ENCODE results near the gene ATP8B2.
"Not testable (repeated sequence)": the region's sequence is repeated elsewhere in the genome, so short reads cannot be mapped to it uniquely, and the experiment has no call there.

ATP8B2 gene, protein sequence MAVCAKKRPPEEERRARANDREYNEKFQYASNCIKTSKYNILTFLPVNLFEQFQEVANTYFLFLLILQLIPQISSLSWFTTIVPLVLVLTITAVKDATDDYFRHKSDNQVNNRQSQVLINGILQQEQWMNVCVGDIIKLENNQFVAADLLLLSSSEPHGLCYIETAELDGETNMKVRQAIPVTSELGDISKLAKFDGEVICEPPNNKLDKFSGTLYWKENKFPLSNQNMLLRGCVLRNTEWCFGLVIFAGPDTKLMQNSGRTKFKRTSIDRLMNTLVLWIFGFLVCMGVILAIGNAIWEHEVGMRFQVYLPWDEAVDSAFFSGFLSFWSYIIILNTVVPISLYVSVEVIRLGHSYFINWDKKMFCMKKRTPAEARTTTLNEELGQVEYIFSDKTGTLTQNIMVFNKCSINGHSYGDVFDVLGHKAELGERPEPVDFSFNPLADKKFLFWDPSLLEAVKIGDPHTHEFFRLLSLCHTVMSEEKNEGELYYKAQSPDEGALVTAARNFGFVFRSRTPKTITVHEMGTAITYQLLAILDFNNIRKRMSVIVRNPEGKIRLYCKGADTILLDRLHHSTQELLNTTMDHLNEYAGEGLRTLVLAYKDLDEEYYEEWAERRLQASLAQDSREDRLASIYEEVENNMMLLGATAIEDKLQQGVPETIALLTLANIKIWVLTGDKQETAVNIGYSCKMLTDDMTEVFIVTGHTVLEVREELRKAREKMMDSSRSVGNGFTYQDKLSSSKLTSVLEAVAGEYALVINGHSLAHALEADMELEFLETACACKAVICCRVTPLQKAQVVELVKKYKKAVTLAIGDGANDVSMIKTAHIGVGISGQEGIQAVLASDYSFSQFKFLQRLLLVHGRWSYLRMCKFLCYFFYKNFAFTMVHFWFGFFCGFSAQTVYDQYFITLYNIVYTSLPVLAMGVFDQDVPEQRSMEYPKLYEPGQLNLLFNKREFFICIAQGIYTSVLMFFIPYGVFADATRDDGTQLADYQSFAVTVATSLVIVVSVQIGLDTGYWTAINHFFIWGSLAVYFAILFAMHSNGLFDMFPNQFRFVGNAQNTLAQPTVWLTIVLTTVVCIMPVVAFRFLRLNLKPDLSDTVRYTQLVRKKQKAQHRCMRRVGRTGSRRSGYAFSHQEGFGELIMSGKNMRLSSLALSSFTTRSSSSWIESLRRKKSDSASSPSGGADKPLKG

DNA sequence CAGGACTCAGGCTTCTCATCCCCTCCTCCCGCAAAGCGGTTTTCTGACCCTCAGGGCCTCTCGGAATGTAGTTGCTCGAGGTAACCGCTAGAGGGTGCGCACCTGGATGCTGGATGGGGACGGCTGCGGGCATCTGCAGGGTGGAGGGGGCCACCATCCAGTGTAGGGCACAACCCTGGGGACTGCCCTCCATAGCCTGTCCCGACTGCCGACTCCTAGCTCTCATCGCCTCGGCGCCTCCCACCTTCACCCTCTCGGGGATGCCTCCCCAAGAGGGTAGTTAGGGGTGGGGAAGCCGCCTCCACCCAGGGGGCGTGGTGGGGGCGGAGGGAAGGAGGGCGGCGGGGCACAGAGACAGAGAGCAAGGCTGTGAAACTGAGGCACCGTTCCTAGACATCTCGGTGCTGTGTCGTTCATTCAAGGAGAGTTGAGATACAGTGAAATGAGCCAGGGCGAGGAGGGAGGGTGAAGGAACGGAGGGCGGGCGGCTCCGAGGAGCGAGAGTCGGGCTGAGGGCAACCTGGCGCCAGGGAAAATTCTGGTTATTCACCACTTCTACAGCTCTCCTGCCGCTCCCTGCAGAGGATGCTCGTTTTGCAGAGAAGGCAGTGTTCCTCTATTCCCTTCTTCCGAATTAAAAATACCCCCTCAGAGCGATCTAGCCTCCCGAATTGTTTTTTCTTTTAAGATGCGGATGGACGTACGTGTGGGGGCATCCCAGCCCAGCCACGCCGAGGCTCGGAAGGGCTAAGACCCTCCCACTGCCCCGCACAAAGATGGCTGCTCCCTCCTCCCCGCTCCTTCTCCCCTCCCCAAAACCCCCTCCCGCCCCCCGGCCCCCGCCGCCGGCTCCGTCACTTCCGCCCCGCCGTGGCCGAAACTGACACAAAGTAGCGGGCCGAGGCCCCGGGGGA, at the start of gene ATP8B2:
Gene ATP8B2 (plus strand): TSS at position 857 of the 914 bp plus-strand sequence. CDS start 2,617 bp downstream, outside the sequence.
- peak; percentile 73 to 75 for DNase-seq (ENCODE audit: low read depth in 2 of 2)

DNA sequence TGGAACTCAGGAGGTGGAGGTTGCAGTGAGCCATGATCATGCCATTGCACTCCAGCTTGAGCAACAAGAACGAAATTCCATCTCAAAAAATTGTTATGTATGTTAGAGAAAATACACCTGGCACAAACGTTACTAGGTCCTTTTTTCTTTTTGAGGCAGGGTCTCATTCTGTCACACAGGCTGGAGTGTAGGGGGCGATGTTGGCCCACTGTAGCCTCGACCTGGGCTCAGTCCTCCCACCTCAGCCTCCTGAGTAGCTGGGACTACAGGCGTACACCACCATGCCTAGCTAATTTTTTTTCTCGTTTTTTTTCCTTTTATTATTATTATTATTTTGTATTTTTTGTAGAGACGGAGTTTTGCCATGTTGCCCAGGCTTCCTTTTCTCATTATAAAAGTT, 48.5 kb upstream of the ATP8B2 start:
- DNase-seq (ENCODE audit: low read depth in 2 of 2): peak in 1 of 2 donors; percentile 27

DNA sequence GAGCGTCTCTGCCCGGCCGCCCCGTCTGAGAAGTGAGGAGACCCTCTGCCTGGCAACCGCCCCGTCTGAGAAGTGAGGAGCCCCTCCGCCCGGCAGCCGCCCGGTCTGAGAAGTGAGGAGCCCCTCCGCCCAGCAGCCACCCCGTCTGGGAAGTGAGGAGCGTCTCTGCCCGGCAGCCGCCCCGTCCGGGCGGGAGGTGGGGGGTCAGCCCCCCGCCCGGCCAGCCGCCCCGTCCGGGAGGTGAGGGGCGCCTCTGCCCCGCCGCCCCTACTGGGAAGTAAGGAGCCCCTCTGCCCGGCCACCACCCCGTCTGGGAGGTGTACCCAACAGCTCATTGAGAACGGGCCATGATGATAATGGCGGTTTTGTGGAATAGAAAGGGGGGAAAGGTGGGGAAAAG, 37.7 kb upstream of the ATP8B2 start:
- DNase-seq (ENCODE audit: low read depth in 2 of 2): not testable (repeated sequence)

DNA sequence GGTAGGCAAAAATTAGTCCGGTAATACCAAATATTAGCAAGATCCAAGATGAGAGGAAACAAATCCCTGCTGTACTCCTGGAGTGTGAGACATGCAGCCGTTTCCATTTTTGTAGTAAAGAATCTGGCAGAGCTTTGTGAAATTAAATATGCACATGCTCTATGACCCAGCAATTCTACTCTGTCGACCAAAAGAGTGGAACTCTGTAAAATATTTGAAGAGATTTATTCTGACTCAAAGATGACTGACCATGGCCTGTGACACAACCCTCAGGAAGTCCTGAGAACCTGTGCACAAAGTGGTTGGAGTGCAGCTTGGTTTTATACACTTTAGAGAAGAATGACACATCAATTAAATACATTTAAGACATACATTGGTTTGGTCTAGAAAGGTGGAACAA, 36.7 kb upstream of the ATP8B2 start:
- DNase-seq (ENCODE audit: low read depth in 2 of 2): no peak

DNA sequence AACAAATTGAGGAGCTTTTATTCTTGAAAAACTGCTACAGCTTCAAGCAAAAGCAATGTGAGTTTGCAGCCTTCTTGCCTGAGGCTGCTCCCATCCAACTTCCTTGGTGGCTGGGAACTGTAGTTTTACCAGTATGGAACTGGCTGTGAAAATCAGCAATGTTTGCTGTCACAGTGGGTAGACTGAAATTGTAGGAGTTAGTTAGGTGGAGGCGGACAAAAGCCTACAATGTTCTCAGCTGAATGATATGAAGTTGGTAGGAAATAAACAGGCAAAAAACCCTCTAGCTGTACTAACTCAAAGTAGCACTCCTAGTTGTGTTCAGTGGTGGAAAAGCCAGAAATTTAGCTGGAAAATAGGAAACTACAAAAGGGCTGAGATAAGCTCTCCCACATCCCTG, 34.4 kb upstream of the ATP8B2 start:
- DNase-seq (ENCODE audit: low read depth in 2 of 2): no peak

DNA sequence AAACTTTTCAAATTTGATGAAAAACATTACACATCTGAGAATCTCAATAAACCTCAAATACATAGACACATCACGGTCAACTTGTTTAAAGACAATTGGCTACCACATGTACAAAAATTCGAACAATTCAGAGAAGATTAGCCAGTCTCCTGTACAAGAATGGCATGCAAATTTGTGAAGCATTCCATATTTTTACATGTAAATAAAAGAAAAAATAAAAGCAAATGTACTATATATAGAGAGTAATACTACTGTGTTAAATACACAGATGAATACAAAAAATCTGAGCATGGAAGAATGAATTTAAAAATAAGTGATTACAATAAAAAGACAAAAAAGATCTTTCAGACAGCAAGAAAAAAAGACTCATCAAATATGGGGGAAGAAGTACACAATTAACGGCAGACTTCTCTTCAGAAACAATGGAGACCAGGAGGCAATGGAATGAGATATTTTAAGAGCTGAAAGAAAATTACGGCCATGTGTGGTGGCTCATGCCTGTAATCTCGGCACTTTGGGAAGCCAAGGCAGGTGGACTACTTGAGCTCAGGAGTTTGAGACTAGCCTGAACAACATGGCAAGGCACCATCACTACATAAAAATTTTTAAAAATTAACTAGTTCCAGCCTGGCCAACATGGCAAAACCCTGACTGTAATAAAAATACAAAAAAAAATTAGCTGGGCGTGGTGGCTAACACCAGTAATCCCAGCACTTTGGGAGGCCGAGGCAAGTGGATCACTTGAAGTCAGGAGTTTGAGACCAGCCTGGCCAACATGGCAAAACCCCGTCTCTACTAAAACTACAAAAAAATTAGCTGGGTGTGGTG, 29.7 kb upstream of the ATP8B2 start:
- no peak for DNase-seq (ENCODE audit: low read depth in 2 of 2)

DNA sequence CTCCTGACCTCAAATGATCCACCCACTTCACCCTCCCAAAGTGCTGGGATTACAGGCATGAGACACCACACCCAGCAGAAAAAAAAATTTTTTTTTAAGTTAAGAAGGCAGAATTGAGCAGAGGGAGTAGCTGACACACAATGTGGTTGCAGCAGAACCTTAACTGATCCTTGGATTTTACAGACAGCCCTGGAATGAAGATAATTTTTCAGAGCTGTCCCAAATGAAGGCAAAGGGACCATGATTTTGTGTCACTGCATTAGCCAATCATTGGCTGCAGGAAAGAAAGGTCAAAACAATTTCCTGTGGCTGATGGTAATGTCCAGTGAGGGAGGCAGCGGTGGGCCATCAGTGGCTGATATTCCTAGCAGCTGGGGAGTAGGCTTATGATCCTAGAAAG, 23.7 kb upstream of the ATP8B2 start:
- DNase-seq (ENCODE audit: low read depth in 2 of 2): no peak

DNA sequence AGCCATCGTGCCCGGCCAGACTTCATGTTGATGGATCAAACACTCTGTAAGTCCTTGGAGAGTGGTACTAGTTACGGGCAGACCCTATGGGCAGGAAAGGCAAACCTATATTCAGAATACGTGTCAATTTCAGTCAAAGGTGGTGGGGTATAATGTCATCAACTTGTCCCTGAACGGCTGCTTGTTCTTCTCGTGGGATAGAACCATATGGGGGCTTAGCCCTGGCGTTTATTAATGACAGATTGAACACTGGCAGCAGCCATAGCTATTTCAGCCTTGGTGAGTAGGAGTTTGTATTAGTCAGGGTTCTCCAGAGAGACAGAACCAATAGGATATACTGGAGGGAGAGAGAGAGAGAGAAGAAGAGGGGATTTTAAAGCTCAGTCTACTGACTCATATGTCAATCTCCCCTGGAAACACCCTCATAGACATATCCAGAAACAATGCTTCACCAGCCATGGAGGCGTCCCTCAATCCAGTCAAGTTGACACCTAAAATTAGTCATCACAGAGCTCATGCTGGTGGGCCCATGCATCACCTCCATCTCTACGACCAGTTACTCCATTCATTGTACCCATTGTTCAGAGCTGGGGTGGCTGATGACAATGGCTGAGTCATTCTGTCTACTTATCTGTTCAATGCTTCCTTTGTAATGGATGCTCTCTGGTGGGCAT, 20.5 kb upstream of the ATP8B2 start:
- peak; percentile 47 to 67 for DNase-seq (ENCODE audit: low read depth in 2 of 2)

DNA sequence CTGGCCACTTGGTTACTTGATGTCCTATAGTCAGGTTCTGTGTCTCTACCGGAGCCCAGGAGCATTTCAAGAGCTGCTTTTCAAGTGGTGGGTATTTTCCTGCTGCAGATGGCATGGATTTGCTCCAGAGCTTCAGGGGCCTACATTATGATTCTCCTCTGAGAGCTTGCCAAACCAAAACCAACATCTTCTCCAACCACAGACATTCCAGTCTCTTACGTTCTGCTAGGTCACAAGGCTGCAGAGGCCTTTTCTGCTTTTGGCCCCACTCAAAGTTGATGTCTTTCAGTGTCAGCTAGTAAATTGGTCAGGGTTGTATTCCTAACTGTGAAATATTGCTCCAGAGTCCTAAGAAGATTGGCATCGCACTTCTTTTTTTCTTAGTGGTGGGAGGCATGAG, 19.2 kb upstream of the ATP8B2 start:
- DNase-seq (ENCODE audit: low read depth in 2 of 2): no peak

DNA sequence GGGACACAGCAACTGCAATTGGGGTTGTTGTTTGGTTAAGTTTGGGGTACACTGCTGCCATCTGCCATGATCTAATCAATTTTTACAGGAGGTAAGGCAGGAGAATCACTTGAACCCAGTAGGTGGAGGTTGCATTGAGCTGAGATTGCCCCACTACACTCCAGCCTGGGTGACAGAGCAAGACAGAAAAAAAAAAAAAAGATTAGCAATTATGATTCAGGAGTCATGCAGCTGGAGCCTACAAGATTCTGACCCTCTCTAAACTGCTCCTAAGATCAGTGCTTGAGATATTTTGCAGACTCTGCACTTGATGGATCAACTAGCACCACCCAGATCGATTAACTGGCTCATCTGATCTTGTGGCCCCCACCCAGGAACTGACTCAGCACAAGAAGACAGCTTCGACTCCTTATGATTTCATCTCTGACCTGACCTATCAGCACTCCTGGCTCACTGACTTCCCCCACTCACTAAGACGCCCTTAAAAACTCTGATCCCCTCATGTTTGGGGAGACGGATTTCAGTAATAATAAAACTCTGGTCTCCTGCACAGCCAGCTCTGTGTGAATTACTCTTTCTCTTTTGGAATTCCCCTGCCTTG, 17.6 kb upstream of the ATP8B2 start:
- not testable (repeated sequence) for DNase-seq (ENCODE audit: low read depth in 2 of 2)

DNA sequence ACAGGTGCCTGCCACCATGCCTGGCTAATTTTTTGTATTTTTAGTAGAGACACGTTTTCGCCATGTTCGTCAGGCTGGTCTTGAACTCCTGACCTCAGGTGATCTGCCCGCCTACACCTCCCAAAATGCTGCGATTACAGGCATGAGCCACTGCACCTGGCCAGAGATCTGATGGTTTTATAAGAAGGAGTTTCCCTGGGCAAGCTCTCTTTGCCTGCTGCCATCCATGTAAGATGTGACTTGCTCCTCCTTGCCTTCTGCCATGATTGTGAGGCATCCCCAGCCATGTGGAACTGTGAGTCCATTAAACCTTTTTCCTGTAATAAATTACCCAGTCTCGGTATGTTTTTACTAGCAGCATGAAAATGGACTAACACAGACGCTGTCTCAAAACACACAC, 16.2 kb upstream of the ATP8B2 start:
- not testable (repeated sequence) for DNase-seq (ENCODE audit: low read depth in 2 of 2)

DNA sequence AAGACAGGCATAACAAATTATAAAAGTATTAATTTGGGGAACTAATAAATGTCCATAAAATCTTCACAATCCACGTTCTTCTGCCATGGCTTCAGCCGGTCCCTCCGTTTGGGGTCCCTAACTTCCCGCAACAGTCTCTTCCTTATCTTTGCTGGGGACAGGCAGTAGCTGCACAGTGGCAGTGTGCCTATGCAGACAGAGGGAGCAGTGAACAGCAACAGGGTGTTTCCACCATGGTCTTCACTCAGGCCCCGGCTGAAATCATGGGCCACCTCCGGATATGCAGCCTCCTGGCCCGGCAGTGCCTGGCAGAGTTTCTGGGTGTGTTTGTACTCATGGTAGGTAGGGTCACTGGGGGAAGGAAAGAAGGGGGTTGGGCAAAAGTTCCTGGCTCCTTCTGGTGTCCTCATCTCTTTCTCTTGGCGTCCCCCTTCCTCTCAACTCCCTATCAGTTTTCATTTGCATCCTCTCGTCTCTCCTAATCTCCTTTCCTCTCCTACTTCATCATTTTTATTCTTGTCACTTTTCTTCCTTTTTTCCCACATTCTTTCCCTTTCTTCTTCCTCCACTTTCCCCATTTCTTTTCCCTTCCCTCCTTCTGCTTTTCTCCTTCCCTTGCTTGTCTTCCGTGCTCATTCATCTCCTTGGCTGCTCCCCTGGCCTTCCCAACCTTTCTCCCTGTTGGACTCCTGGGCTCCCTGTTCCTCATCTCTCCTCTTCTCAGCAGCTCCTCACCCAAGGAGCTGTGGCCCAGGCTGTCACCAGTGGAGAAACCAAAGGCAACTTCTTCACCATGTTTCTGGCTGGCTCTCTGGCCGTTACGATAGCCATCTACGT, 12.9 kb upstream of the ATP8B2 start:
- not testable (repeated sequence) for DNase-seq (ENCODE audit: low read depth in 2 of 2)

DNA sequence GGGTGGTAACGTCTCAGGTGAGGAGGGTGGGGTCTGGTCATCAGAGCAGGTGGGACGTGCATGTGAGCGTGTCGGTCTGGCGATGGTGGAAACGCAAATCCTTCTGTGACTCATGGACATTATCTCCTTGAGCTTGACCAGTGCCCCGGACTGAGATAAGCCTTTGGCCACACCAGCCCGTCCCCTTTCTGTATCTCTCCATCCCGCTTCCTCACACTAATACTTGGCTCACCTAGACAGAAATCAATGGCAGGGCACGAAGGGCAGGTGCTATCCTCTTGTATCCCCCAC, 12.3 kb upstream of the ATP8B2 start:
- DNase-seq (ENCODE audit: low read depth in 2 of 2): no peak

DNA sequence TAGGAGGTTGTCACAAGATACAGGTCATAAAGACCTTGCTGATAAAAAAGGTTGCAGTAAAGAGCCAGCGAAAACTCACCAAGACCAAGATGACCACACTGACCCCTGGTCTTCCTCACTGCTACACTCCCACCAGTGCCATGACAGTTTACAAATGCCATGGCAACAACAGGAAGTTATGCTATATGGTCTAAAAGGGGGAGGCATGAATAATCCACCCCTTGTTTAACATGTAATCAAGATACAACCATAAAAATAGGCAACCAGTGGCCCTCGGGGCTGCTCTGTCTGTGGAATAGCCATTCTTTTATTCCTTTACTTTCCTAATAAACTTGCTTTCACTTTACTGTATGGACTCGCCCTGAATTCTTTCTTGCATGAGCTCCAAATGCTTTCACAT, 11.1 kb upstream of the ATP8B2 start:
- not testable (repeated sequence) for DNase-seq (ENCODE audit: low read depth in 2 of 2)

DNA sequence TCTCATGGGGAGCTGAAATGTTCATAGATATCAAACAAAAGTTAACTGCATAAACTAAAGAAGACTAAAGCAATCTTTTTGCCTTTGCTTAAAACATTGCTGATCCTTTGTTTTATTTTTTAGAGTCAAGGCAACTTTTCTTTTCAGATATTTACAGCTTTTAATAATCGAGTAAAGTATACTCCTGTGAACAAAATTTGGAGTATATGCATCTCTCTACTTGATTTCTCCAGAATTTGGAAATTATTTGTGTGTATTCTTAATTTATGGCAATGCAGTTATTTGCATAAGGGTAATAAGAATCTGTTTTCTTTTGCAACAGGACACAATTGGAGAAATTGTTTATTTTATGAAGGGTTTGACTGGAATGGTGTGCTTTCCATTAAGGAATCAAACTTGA, 8.6 kb upstream of the ATP8B2 start:
- no peak for DNase-seq (ENCODE audit: low read depth in 2 of 2)

DNA sequence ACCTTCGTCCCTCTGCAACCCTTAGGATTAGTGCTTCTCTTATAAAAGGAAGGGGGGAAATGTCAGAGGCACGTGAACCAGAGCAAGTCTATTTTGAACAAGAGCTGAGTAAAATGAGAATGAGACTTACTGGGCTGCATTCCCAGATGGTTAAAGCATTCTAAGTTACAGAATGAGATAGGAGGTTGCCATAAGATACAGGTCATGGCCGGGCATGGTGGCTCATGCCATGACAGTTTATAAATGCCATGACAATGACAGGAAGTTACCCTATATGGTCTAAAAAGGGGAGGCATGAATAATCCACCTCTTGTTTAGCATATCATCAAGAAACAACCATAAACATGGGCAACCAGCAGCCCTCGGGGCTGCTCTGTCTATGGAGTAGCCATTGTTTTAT, 6.9 kb upstream of the ATP8B2 start:
- no peak for DNase-seq (ENCODE audit: low read depth in 2 of 2)

DNA sequence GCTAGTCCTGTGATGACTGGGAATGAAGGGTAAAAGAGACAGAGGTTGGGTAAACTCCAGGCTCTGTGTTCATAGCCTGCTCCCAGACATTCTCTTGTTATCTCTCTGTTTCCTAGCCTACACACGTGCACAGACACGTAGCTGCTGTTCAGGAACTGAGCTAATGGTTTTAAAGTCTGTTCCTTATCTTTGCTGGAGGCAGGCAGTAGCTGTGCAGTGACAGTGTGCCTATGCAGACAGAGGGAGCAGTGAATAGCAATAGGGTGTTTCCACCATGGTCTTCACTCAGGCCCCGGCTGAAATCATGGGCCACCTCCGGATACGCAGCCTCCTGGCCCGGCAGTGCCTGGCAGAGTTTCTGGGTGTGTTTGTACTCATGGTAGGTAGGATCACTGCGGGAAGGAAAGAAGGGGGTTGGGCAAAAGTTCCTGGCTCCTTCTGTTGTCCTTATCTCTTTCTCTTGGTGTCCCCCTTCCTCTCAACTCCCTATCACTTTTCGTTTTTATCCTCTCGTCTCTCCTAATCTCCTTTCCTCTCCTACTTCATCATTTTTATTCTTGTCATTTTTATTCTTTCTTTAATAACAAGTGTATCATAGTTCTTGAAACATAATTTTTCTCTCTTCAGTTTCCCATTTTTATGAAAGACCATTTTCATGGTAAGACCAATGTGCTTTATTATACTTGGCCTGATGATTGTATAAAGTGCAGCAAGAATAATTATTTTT, 4.3 kb upstream of the ATP8B2 start, which contains the start of gene AQP10:
Gene AQP10 (plus strand): TSS at position 212 of the 727 bp plus-strand sequence. CDS start 63 bp downstream, at position 275.
- DNase-seq (ENCODE audit: low read depth in 2 of 2): no peak

DNA sequence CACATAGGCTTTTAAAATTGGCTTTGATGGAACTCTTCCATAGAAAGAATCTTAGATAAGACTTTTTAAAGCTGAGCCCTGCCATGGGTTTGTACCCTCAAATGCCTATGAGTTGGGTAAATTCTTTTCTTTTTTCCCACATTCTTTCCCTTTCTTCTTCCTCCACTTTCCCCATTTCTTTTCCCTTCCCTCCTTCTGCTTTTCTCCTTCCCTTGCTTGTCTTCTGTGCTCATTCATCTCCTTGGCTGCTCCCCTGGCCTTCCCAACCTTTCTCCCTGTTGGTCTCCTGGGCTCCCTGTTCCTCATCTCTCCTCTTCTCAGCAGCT, 3.8 kb upstream of the ATP8B2 start:
- not testable (repeated sequence) for DNase-seq (ENCODE audit: low read depth in 2 of 2)
